Activated T-cell treated with anti-CD3 and anti-CD28 coated beads, Interleukin-2, amount 50 U/mL, for 4 hours (primary cell): ENCODE results near the gene EPSTI1. TPM values are rescaled to one million over a fixed set of nuclear protein-coding genes. Genes with fewer than 3 reads are reported as not detected.
"Not testable (repeated sequence)": the region's sequence is repeated elsewhere in the genome, so short reads cannot be mapped to it uniquely, and the experiment has no call there.

ENCODE experiments used
- ATAC-seq, 2 donors: fragments of 200-7000 bp; cut with Tn5 transposase; one replicate each; pipeline ENCODE4 v1.10.0; 2021
- DNase-seq: peaks from one replicate; pipeline ENCODE4 v3.0.0-alpha.2; 2020
- H3K27me3 Mint-ChIP-seq: one replicate; pipeline ENCODE4 v1.8.0; 2021; ENCODE audit warnings: low read depth, mixed read lengths
- H3K36me3 Mint-ChIP-seq: one replicate; pipeline ENCODE4 v1.8.0; 2022; ENCODE audit warnings: mixed read lengths; ENCODE audit not compliant: insufficient read depth
- H3K4me1 Mint-ChIP-seq: one replicate; pipeline ENCODE4 v1.8.0; 2021; ENCODE audit warnings: low read depth, mixed read lengths
- H3K4me3 Mint-ChIP-seq: one replicate; pipeline ENCODE4 v1.8.0; 2021; ENCODE audit warnings: mild to moderate bottlenecking, moderate library complexity, mixed read lengths
- H3K9me3 Mint-ChIP-seq: one replicate; pipeline ENCODE4 v1.8.0; 2021; ENCODE audit warnings: mixed read lengths
- total RNA-seq, 3 donors: library from RNA; stranded (reverse); gene quantifications; one replicate each; pipeline ENCODE4 v1.2.1, GENCODE V29; 2021

EPSTI1 gene
- total RNA-seq, 3 donors from 2014 or later, result 8.9 to 18.1 (median 10.2) TPM

DNA sequence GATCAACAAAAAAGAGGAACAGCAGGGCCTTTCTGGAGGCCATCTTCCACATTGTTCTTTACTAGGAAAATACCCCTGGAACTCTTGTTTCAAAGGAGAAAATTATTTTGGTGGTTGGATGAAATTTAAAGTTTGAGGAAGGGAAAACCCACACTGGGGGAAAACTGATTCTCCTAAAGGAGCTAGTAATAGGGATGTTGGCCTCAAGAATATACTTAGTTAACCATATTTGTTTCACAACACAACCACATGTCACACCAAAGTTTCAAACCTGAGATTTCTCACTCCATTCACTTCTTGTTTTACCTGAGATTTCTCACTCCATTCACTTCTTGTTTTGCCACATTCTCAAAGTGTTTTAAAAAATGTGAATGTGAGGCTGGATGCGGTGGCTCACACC lies 2.8 kb upstream of the EPSTI1 start:
- ATAC-seq (no peak), DNase-seq (no peak)
- no peaks in the 10 kb centered on the region for H3K9me3 Mint-ChIP-seq
- peaks cover 53% of the 10 kb centered on the region for H3K4me1 Mint-ChIP-seq
- no peak overlapping the region for H3K4me3 Mint-ChIP-seq
- no peaks in the 10 kb centered on the region for H3K36me3 Mint-ChIP-seq
- H3K27me3 Mint-ChIP-seq, result no peaks in the 10 kb centered on the region

DNA sequence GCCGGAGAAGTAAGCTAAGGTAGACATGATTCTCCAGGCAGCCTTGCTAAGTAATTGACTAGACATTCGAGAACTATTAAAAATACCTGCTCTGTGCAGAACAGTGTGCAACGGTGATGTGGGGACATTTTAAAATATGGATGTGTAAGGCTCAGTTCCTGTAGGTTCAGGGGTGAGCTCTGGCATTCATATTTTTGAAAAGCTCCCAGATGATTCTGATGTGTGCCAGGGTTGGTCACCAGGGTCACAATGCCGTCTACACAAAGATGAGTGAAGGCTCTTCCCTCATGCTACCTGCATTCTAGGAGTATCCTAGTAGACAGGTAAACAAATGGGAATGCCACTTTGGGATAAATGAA lies 702 bp upstream of the EPSTI1 start:
- peaks cover 59% of the 10 kb centered on the region for H3K4me1 Mint-ChIP-seq
- no peaks in the 10 kb centered on the region for H3K27me3 Mint-ChIP-seq
- no peaks in the 10 kb centered on the region for H3K36me3 Mint-ChIP-seq
- ATAC-seq (peak; percentile 8 to 13), DNase-seq (no peak)
- H3K4me3 Mint-ChIP-seq, result peak overlapping the region; percentile 92
- H3K9me3 Mint-ChIP-seq, result no peaks in the 10 kb centered on the region

- H3K9me3 Mint-ChIP-seq, result not testable (repeated sequence)
Measured at GRCh38 chr13:42991233-42991897, 676 bp downstream of the EPSTI1 start.

DNA sequence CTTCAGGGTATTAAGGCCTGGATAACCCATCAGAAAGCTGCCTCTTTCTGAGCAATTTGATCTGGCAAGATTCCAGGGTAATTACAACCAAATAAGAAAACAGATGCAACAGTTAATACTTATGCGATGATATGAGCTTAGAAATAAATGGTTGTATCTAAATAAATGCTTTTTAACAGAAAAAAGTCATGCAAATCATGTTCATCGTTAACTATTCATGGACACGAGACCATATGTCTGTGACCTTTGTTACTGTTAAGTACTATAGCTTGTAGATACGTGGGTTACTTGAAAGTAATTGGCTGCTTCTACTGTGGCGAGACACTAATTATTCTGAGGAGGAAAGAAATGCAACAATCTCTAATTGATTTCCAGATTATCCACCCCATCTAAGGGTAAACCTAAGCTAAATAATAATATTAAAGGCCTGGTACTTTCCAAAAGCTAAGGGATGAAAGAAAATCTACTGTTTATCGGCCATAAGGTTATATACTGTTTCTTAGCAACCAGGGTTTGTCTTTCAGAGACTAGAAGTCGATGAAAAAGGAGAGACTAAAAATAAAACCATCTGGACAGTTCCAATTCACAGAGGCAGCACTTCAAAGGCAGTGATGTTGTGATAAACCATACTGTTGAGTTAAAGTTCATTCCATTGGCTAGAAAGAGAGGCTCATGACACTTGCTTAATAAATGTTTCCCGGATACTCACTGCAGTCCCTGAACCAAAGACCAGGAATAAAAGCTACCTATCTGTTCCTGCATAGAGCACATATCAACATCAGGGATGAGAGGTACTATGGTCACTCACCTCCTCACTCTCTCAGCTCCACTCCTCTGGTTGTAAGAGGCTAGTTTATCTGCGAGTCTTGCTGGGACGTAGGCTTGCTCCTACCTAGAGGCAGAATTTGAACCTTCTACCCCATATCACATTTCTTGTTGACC lies 1.5 kb downstream of the EPSTI1 start:
- DNase-seq (no peak), ATAC-seq (no peak)
- no peaks in the 10 kb centered on the region for H3K27me3 Mint-ChIP-seq
- peaks cover 46% of the 10 kb centered on the region for H3K4me1 Mint-ChIP-seq
- H3K36me3 Mint-ChIP-seq, result peaks cover 9% of the 10 kb centered on the region
- H3K9me3 Mint-ChIP-seq, result no peaks in the 10 kb centered on the region
- H3K4me3 Mint-ChIP-seq, result peak overlapping the region; percentile 92

More at GRCh38 chr13:42991233-42991897, 676 bp downstream of the EPSTI1 start:
- peak overlapping the region; percentile 92 for H3K4me3 Mint-ChIP-seq
- DNase-seq, ATAC-seq, H3K36me3 Mint-ChIP-seq, H3K27me3 Mint-ChIP-seq: not testable (repeated sequence)
- peaks cover 49% of the 10 kb centered on the region for H3K4me1 Mint-ChIP-seq

GRCh38 chr13:42986176-42986574 lies 5.9 kb downstream of the EPSTI1 start:
- H3K4me3 Mint-ChIP-seq, result no peak overlapping the region
- DNase-seq, result no peak
- peaks cover 49% of the 10 kb centered on the region for H3K4me1 Mint-ChIP-seq
- peaks cover 31% of the 10 kb centered on the region for H3K36me3 Mint-ChIP-seq
- ATAC-seq, result no peak
- H3K9me3 Mint-ChIP-seq, result no peaks in the 10 kb centered on the region
- H3K27me3 Mint-ChIP-seq, result no peaks in the 10 kb centered on the region

GRCh38 chr13:42985312-42986175 lies 6.5 kb downstream of the EPSTI1 start:
- H3K4me1 Mint-ChIP-seq, result peaks cover 46% of the 10 kb centered on the region
- H3K27me3 Mint-ChIP-seq, result no peaks in the 10 kb centered on the region
- H3K4me3 Mint-ChIP-seq, result no peak overlapping the region
- ATAC-seq (no peak), DNase-seq (no peak)
- H3K9me3 Mint-ChIP-seq, result no peaks in the 10 kb centered on the region
- H3K36me3 Mint-ChIP-seq, result peaks cover 32% of the 10 kb centered on the region

GRCh38 chr13:42984691-42985090 lies 7.3 kb downstream of the EPSTI1 start:
- peaks cover 43% of the 10 kb centered on the region for H3K4me1 Mint-ChIP-seq
- peaks cover 6% of the 10 kb centered on the region for H3K9me3 Mint-ChIP-seq
- ATAC-seq (no peak), DNase-seq (no peak)
- H3K27me3 Mint-ChIP-seq, result no peaks in the 10 kb centered on the region
- no peak overlapping the region for H3K4me3 Mint-ChIP-seq
- peaks cover 39% of the 10 kb centered on the region for H3K36me3 Mint-ChIP-seq

DNA sequence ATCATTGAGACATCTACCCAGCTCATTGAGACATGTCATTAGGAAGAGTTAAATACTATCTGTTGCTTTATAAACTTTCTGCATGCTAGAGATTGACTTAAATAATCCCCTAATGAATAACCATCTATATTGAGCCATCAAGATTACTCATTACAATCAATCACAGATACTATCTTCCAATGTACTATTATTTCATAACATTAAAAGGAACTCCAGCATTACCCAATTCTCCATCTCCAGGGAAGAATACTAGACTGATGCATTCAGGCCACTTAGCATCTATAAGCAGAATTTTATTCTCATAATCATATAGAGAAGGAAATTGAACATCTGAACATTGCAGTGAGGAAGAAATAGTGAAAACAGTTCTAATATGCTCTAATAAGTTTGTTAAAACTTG lies 8.0 kb downstream of the EPSTI1 start:
- DNase-seq, result no peak
- Mint-ChIP-seq H3K4me3 (no peak overlapping the region), H3K9me3 (peaks cover 6% of the 10 kb centered on the region), H3K4me1 (peaks cover 40% of the 10 kb centered on the region), H3K27me3 (no peaks in the 10 kb centered on the region), H3K36me3 (peaks cover 39% of the 10 kb centered on the region)
- no peak for ATAC-seq

- Mint-ChIP-seq H3K36me3 (peaks cover 42% of the 10 kb centered on the region), H3K4me1 (peaks cover 43% of the 10 kb centered on the region), H3K27me3 (no peaks in the 10 kb centered on the region), H3K4me3 (no peak overlapping the region), H3K9me3 (peaks cover 6% of the 10 kb centered on the region)
- ATAC-seq (no peak), DNase-seq (no peak)
Measured at GRCh38 chr13:42981853-42982252, 10.2 kb downstream of the EPSTI1 start.

GRCh38 chr13:42981317-42981716 lies 10.7 kb downstream of the EPSTI1 start:
- H3K27me3 Mint-ChIP-seq, result no peaks in the 10 kb centered on the region
- no peak for ATAC-seq
- H3K4me1 Mint-ChIP-seq, result peaks cover 43% of the 10 kb centered on the region
- H3K4me3 Mint-ChIP-seq, result no peak overlapping the region
- DNase-seq, result no peak
- peaks cover 41% of the 10 kb centered on the region for H3K36me3 Mint-ChIP-seq
- H3K9me3 Mint-ChIP-seq, result peaks cover 6% of the 10 kb centered on the region

GRCh38 chr13:42977219-42977659 lies 14.8 kb downstream of the EPSTI1 start:
- no peaks in the 10 kb centered on the region for H3K27me3 Mint-ChIP-seq
- DNase-seq (no peak), ATAC-seq (no peak)
- peaks cover 9% of the 10 kb centered on the region for H3K9me3 Mint-ChIP-seq
- peaks cover 17% of the 10 kb centered on the region for H3K4me1 Mint-ChIP-seq
- H3K4me3 Mint-ChIP-seq, result no peak overlapping the region
- peaks cover 21% of the 10 kb centered on the region for H3K36me3 Mint-ChIP-seq

GRCh38 chr13:42976066-42976465 lies 16.0 kb downstream of the EPSTI1 start:
- ATAC-seq, result no peak
- H3K4me1 Mint-ChIP-seq, result peaks cover 21% of the 10 kb centered on the region
- peaks cover 18% of the 10 kb centered on the region for H3K36me3 Mint-ChIP-seq
- DNase-seq, result no peak
- no peak overlapping the region for H3K4me3 Mint-ChIP-seq
- H3K9me3 Mint-ChIP-seq, result peaks cover 9% of the 10 kb centered on the region
- no peaks in the 10 kb centered on the region for H3K27me3 Mint-ChIP-seq

DNA sequence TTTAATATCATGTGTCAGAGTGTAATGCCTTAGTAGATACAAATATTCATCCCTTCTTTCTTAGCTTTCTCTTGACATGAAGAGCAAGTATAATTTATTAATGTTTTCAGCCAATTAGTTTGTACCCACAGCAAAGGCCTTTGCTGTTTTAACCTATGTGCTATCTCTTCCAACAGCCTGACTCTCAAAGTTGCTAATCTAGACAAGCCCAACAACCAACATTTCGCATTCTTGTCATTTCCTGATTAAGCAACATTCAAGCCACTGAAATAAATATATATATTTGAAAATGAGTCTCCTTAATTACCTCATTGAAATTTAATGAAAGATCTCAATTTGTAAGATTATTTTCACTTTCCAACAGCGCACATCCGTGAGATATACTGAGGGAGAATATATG lies 18.5 kb downstream of the EPSTI1 start:
- H3K4me3 Mint-ChIP-seq, result no peak overlapping the region
- H3K4me1 Mint-ChIP-seq, result peaks cover 26% of the 10 kb centered on the region
- no peak for DNase-seq
- ATAC-seq, result no peak
- peaks cover 4% of the 10 kb centered on the region for H3K9me3 Mint-ChIP-seq
- peaks cover 20% of the 10 kb centered on the region for H3K36me3 Mint-ChIP-seq
- no peaks in the 10 kb centered on the region for H3K27me3 Mint-ChIP-seq

DNA sequence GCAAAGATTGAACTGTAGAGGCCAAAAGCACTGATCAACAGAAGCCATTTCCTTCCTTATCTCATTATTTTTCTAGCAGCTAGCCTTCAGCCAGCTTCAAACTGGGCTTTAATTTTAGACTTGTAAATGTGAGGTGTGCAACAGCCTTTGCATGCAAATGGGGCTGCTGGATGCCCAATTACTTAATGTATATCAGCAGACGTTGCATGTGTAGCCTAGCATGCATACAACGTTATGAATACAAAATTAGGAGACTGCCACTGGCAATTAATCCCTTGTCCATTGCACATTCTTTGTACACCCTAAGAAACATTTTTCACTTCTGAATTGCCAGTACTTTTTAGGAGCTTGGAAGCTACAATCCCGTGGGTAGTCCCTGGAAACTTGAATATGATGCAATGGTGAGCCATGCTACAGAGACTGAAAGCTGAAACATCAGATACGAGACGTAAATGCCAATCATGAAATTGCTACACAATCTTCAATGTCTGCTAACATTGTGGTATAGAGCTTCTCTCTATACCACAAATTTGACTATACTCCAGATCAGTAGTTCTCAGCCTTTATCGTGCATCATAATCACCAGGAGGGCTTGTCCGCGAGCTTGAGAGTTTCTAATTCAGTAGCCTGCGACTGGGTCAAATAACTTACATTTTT lies 20.2 kb downstream of the EPSTI1 start:
- Mint-ChIP-seq H3K4me3 (no peak overlapping the region), H3K4me1 (peaks cover 22% of the 10 kb centered on the region), H3K27me3 (no peaks in the 10 kb centered on the region), H3K36me3 (peaks cover 17% of the 10 kb centered on the region), H3K9me3 (peaks cover 4% of the 10 kb centered on the region)
- ATAC-seq, result no peak
- DNase-seq, result no peak
